HepG2 (cell line): ENCODE results near the gene TEAD1. TPM values are rescaled to one million over a fixed set of nuclear protein-coding genes. Genes with fewer than 3 reads are reported as not detected.
A peak's percentile ranks its signal among the peaks of the same experiment; 100 is the strongest.

ENCODE experiments used
- DNMT1 ChIP-seq: sonication (generic); formaldehyde crosslinking; IDR thresholded peaks from 2 replicates; pipeline ENCODE4 v1.5.1; 2020; ENCODE audit warnings: mild to moderate bottlenecking, missing genetic modification reagents
- KDM5B ChIP-seq: sonication (generic); formaldehyde crosslinking; IDR thresholded peaks from 2 replicates; pipeline ENCODE4 v1.4.0; 2020; ENCODE audit warnings: missing genetic modification reagents, mild to moderate bottlenecking, borderline replicate concordance
- NAIF1 ChIP-seq: sonication (generic); formaldehyde crosslinking; IDR thresholded peaks from 2 replicates; pipeline ENCODE4 v1.5.0; 2020; ENCODE audit warnings: mild to moderate bottlenecking, missing genetic modification reagents, borderline replicate concordance
- PRMT3 ChIP-seq: sonication (generic); formaldehyde crosslinking; IDR thresholded peaks from 2 replicates; pipeline ENCODE4 v1.8.1; 2022; ENCODE audit warnings: low read depth, mild to moderate bottlenecking, moderate library complexity, missing genetic modification reagents, borderline replicate concordance
- RBM39 ChIP-seq: fragments of 200-400 bp; formaldehyde crosslinking; IDR thresholded peaks from one replicate; pipeline ENCODE4 v1.6.1; 2018; ENCODE audit warnings: antibody characterized with exemption, mild to moderate bottlenecking, low read depth, low read length; ENCODE audit not compliant: poor library complexity, severe bottlenecking
- REST ChIP-seq, 2 experiments: IDR thresholded peaks; 2 replicates each; pipeline ENCODE4 v1.6.1; 2011 to 2012; ENCODE audit warnings: low read length in 2 of 2, borderline replicate concordance in 1 of 2, low read depth in 1 of 2, mild to moderate bottlenecking in 1 of 2, moderate library complexity in 1 of 2
- SIN3B ChIP-seq: fragments of 150-350 bp; IDR thresholded peaks from 2 replicates; pipeline ENCODE4 v1.6.1; 2014; ENCODE audit warnings: low read length
- SRSF4 ChIP-seq: fragments of 200-400 bp; formaldehyde crosslinking; IDR thresholded peaks from one replicate; pipeline ENCODE4 v1.6.1; 2018; ENCODE audit warnings: mild to moderate bottlenecking, low read depth, low read length, moderate library complexity; ENCODE audit not compliant: poor library complexity, severe bottlenecking
- SUZ12 ChIP-seq: fragments of 150-350 bp; IDR thresholded peaks from 2 replicates; pipeline ENCODE4 v1.6.1; 2014; ENCODE audit warnings: low read depth, low read length
- TCF7 ChIP-seq: sonication (generic); IDR thresholded peaks from 2 replicates; pipeline ENCODE4 v1.6.1; 2016; ENCODE audit warnings: antibody characterized with exemption, low read depth
- U2AF2 ChIP-seq: fragments of 200-400 bp; formaldehyde crosslinking; IDR thresholded peaks from 2 replicates; pipeline ENCODE4 v1.6.1; 2017; ENCODE audit warnings: low read depth, mild to moderate bottlenecking, low read length
- ZBTB39 ChIP-seq: sonication (generic); formaldehyde crosslinking; IDR thresholded peaks from 2 replicates; pipeline ENCODE4 v1.5.0; 2020; ENCODE audit warnings: missing genetic modification reagents
- ZNF207 ChIP-seq: fragments of 450-650 bp; IDR thresholded peaks from 2 replicates; pipeline ENCODE4 v1.6.1; 2016; ENCODE audit warnings: antibody characterized with exemption, borderline replicate concordance
- ZNF235 ChIP-seq: sonication (generic); formaldehyde crosslinking; IDR thresholded peaks from 2 replicates; pipeline ENCODE4 v1.8.1; 2023; ENCODE audit warnings: mild to moderate bottlenecking, missing genetic modification reagents, borderline replicate concordance
- ZNF672 ChIP-seq: sonication (generic); formaldehyde crosslinking; IDR thresholded peaks from 2 replicates; pipeline ENCODE4 v1.8.1; 2022; ENCODE audit warnings: missing genetic modification reagents
- ZNF678 ChIP-seq: sonication (generic); formaldehyde crosslinking; IDR thresholded peaks from 2 replicates; pipeline ENCODE4 v1.4.0; 2020; ENCODE audit warnings: mild to moderate bottlenecking, missing genetic modification reagents
- ZNF704 ChIP-seq: sonication (generic); formaldehyde crosslinking; IDR thresholded peaks from 2 replicates; pipeline ENCODE4 v1.8.1; 2023; ENCODE audit warnings: mild to moderate bottlenecking, inconsistent platforms, moderate library complexity, missing genetic modification reagents, borderline replicate concordance
- polyA plus RNA-seq, 8 experiments: library from polyadenylated mRNA; depleted of rRNA in 3 of 8; stranded (reverse) in 7 of 8; unstranded in 1 of 8; fragments of >200 nt; fragmentation: Illumina TruSeq in 4 of 8; extraction: Trizol in 4 of 8; gene quantifications; 2 replicates each; pipeline versions ENCODE4 v1.2.1 to v1.2.3, GENCODE V29; 2011 to 2016; ENCODE audit warnings: low read depth in 4 of 8, missing spikeins in 1 of 8, mixed read lengths in 1 of 8; ENCODE audit not compliant: insufficient read depth in 1 of 8
- total RNA-seq, 5 experiments: library from RNA; depleted of rRNA; stranded (reverse); fragments of >200 nt; fragmentation: Illumina TruSeq; extraction: Trizol; gene quantifications; 2 replicates each; pipeline ENCODE4 v1.2.3, GENCODE V29; 2016; ENCODE audit warnings: low read depth in 1 of 5
- TF ChIP-seq, protein P1 (sequence below): sonication (generic); formaldehyde crosslinking; IDR thresholded peaks from 2 replicates; pipeline ENCODE4 v1.4.0; 2020; ENCODE audit warnings: missing genetic modification reagents, borderline replicate concordance
- TF ChIP-seq, protein P2 (sequence below): IDR thresholded peaks from 2 replicates; pipeline ENCODE4 v1.6.1; 2016; ENCODE audit warnings: control low read depth

The TEAD1 gene
- total and polyA plus RNA-seq, 2 of the 13 experiments (the other 11 are each of a cell fraction or from before 2014, with no cell fraction given): 20.1 to 30.5 TPM

DNA sequence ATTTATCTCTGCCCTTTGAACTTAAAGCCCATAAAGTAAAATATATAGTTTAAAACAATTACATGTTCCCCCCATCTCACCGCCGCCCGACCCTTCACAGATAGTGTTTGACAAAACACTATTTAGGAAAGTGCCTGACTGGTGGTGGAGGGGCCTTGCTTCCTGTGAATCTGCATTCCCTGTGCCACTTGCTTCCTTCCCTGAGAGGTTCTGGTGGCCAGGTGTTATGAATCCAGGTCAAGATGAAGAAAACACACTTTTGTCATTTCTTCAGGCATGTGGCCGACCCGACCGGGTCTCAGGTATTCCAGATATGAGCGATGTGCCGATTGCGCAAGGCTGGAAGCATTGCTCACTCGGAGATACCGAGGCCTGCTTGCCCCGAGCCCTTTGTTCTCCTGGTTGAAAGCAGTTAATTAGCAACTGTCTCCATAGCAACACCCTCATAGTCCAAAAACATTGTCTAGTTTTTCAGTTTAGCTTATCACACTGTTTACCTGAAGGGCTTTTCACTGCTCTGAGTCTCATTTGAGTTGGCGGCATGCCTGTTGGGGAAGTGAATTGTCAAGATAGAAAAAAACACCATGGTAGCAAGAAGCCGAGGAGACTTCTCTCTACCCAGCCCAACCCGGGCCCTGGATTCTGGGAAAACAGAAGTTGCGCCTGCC is 128.3 kb downstream of the TEAD1 start (continued):
- no peak; the same call in 1 of the 2 replicates for TF ChIP-seq ZNF704 (CRISPR knock-in tag)
- TF ChIP-seq ZNF678 (CRISPR knock-in tag): no peak; the same call in 1 of the 2 replicates
- peak; percentile 92 for TF ChIP-seq TCF7
- TF ChIP-seq, protein P1, sequence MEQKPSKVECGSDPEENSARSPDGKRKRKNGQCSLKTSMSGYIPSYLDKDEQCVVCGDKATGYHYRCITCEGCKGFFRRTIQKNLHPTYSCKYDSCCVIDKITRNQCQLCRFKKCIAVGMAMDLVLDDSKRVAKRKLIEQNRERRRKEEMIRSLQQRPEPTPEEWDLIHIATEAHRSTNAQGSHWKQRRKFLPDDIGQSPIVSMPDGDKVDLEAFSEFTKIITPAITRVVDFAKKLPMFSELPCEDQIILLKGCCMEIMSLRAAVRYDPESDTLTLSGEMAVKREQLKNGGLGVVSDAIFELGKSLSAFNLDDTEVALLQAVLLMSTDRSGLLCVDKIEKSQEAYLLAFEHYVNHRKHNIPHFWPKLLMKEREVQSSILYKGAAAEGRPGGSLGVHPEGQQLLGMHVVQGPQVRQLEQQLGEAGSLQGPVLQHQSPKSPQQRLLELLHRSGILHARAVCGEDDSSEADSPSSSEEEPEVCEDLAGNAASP (CRISPR knock-in tag): peak; percentile 69; the same call in 1 of the 2 replicates
- no peak for TF ChIP-seq ZNF672 (CRISPR knock-in tag)
- TF ChIP-seq DNMT1: no peak
- no peak for TF ChIP-seq ZNF207
- no peak for TF ChIP-seq SIN3B
- TF ChIP-seq NAIF1: 0 out of 2 replicates have a peak, but pooled peaks have one; percentile 25
- no peak for TF ChIP-seq PRMT3 (CRISPR knock-in tag)
- peak in 1 of 2 experiments; percentile 40; a peak in 1 of 4 replicates for TF ChIP-seq REST (IDR thresholded peaks at IDR 0.05; ENCODE audit: borderline replicate concordance in 1 of 2, low read depth in 1 of 2, low read length in 2 of 2)
- no peak for TF ChIP-seq ZNF235
- no peak for TF ChIP-seq SRSF4
- no peak for TF ChIP-seq ZBTB39 (CRISPR knock-in tag)
- peak; percentile 54; the same call in 1 of the 2 replicates for TF ChIP-seq KDM5B (CRISPR knock-in tag)
- no peak for TF ChIP-seq RBM39
- TF ChIP-seq SUZ12: no peak
- no peak for TF ChIP-seq U2AF2
- TF ChIP-seq, protein P2, sequence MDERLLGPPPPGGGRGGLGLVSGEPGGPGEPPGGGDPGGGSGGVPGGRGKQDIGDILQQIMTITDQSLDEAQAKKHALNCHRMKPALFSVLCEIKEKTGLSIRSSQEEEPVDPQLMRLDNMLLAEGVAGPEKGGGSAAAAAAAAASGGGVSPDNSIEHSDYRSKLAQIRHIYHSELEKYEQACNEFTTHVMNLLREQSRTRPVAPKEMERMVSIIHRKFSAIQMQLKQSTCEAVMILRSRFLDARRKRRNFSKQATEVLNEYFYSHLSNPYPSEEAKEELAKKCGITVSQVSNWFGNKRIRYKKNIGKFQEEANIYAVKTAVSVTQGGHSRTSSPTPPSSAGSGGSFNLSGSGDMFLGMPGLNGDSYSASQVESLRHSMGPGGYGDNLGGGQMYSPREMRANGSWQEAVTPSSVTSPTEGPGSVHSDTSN (CRISPR knock-in tag): no peak
